ENCODE measurements around the gene NUP210L. TPM values are rescaled to one million over a fixed set of nuclear protein-coding genes. Genes with fewer than 3 reads are reported as not detected.

The NUP210L gene
- total and polyA plus RNA-seq, 2 experiments from 2014 or later, result 0.10 TPM; not detected in 1

- DNase-seq (ENCODE audit: low spot score) (no peak), ATAC-seq (no peak)
- no peaks in the 10 kb centered on the region for H4K20me1 ChIP-seq (replicated peaks; ENCODE audit: insufficient read depth)
- no peak overlapping the region for H3K27ac ChIP-seq (ENCODE audit: low read depth)
- TF ChIP-seq REST (IDR thresholded peaks at IDR 0.05; ENCODE audit: unreplicated experiment) (no peak), JUNB (IDR thresholded peaks at IDR 0.05; ENCODE audit: unreplicated experiment) (no peak), POLR2AphosphoS5 (IDR thresholded peaks at IDR 0.05; ENCODE audit: low read depth) (no peak), EZH2 (IDR thresholded peaks at IDR 0.05; ENCODE audit: low read depth, unreplicated experiment) (no peak), CREB1 (CRISPR knock-in tag; IDR thresholded peaks at IDR 0.05; ENCODE audit: low read depth) (no peak), CTCF (conservative IDR thresholded peaks at IDR 0.05; ENCODE audit: low read depth in 2 of 2) (no peak), ETS1 (IDR thresholded peaks at IDR 0.05) (no peak), ZNF462 (CRISPR knock-in tag; IDR thresholded peaks at IDR 0.05) (no peak), NANOG (IDR thresholded peaks at IDR 0.05; ENCODE audit: borderline replicate concordance) (no peak), STAT1 (IDR thresholded peaks at IDR 0.05; ENCODE audit: unreplicated experiment) (no peak), ZNF331 (CRISPR knock-in tag; IDR thresholded peaks at IDR 0.05; ENCODE audit: low read depth) (no peak), ZNF114 (CRISPR knock-in tag; IDR thresholded peaks at IDR 0.05) (no peak), EZH2phosphoT487 (IDR thresholded peaks at IDR 0.05; ENCODE audit: unreplicated experiment) (no peak)
- no peak overlapping the region for H3K27ac Mint-ChIP-seq
- no peaks in the 10 kb centered on the region for H3K4me1 Mint-ChIP-seq
- H3K9me2 ChIP-seq (ENCODE audit: insufficient read depth), result no peaks in the 10 kb centered on the region
- no peak overlapping the region for H3K4me3 Mint-ChIP-seq
- H3K36me3 Mint-ChIP-seq (ENCODE audit: low read depth), result no peaks in the 10 kb centered on the region
- no peaks in the 10 kb centered on the region for H3K36me3 ChIP-seq (ENCODE audit: insufficient read depth)
- no peaks in the 10 kb centered on the region for H3K27me3 ChIP-seq (ENCODE audit: insufficient read depth)
- no peaks in the 10 kb centered on the region for H3K4me1 ChIP-seq (ENCODE audit: insufficient read depth)
- H3F3A ChIP-seq (replicated peaks; ENCODE audit: low read depth), result no peaks in the 10 kb centered on the region
- no peak overlapping the region for H3K4me3 ChIP-seq
- no peaks in the 10 kb centered on the region for H3K9me3 Mint-ChIP-seq
- peaks cover 1% of the 10 kb centered on the region for H3K27me3 Mint-ChIP-seq (ENCODE audit: insufficient read depth, low read depth, poor library complexity)
- no peak overlapping the region for H2AFZ ChIP-seq
- H3K4me2 ChIP-seq, result no peak overlapping the region
- no peaks in the 10 kb centered on the region for H3K79me2 ChIP-seq (replicated peaks; ENCODE audit: insufficient read depth)
Observed at GRCh38 chr1:154133256-154133655, 21.6 kb downstream of the NUP210L start.
